Fibroblast of lung (primary cell): ENCODE measurements around the gene LOC128125822.

Experiments
- CTCF ChIP-seq, 2 donors: IDR thresholded peaks in 1 of 2; conservative IDR thresholded peaks in 1 of 2; 1 replicate in 1 of 2; 2 replicates in 1 of 2; pipeline ENCODE4 v1.5.1; 2011 to 2012; ENCODE audit warnings: low read length in 2 of 2, control low read depth in 1 of 2, inconsistent platforms in 1 of 2, low read depth in 1 of 2, mild to moderate bottlenecking in 1 of 2
- EZH2 ChIP-seq: IDR thresholded peaks from 2 replicates; pipeline ENCODE4 v1.5.1; 2012; ENCODE audit warnings: low read length, control low read depth, mild to moderate bottlenecking; ENCODE audit errors: missing control alignments

- TF ChIP-seq CTCF (conservative IDR thresholded peaks at IDR 0.05 in 1 of 2, IDR thresholded peaks at IDR 0.05 in 1 of 2; ENCODE audit: low read depth in 1 of 2, low read length in 2 of 2) = no peak
- TF ChIP-seq EZH2 = no peak
Observed at GRCh38 chr6:63561288-63561687, 11.0 kb upstream of the LOC128125822 start.
